ENCODE data around the gene INPP1. TPM values are rescaled to one million over a fixed set of nuclear protein-coding genes. Genes with fewer than 3 reads are reported as not detected.

INPP1 gene
- total RNA-seq, 6 experiments from 2014 or later, result 13.9 to 22.0 (median 14.7) TPM

GRCh38 chr2:190315273-190315672, 28.1 kb upstream of the INPP1 start:
- TF ChIP-seq CTCF (IDR thresholded peaks at IDR 0.05) (no peak), POLR2A (IDR thresholded peaks at IDR 0.05) (no peak)

GRCh38 chr2:190318514-190318913, 24.9 kb upstream of the INPP1 start:
- TF ChIP-seq POLR2A (IDR thresholded peaks at IDR 0.05), result no peak
- TF ChIP-seq CTCF (IDR thresholded peaks at IDR 0.05), result no peak
- peak overlapping the region; percentile 96 to 98 (median 96) for H3K27ac ChIP-seq

More at GRCh38 chr2:190315273-190315672, 28.1 kb upstream of the INPP1 start:
- H3K4me1 ChIP-seq, result peaks cover 0 to 51% (median 12%) of the 10 kb centered on the region in 4 donors
- no peak overlapping the region for H3K4me3 ChIP-seq
- no peak for DNase-seq
- H3K36me3 ChIP-seq, result peaks cover 0 to 5% (median 0%) of the 10 kb centered on the region in 4 donors
- ATAC-seq, result no peak
- H3K27ac ChIP-seq, result peak overlapping the region in 2 of 3 donors; percentile 48 to 73
- intact Hi-C loops (cut with DNase I), result no loop called here
- H3K27me3 ChIP-seq, result no peaks in the 10 kb centered on the region
- WGBS (ENCODE audit: insufficient coverage, low coverage, low lambda C conversion rate, missing lambda C conversion rate), result 17% methylated on average over 2 of the region's 2 CpGs
- no peaks in the 10 kb centered on the region for H3K9me3 ChIP-seq

GRCh38 chr2:190318931-190319554, 24.3 kb upstream of the INPP1 start:
- Histone ChIP-seq H3K9me3 (no peaks in the 10 kb centered on the region), H3K36me3 (no peaks in the 10 kb centered on the region), H3K27me3 (no peaks in the 10 kb centered on the region), H3K4me3 (peak overlapping the region; percentile 65 to 70 (median 68)), H3K4me1 (peaks cover 0 to 33% (median 6%) of the 10 kb centered on the region in 4 donors), H3K27ac (peak overlapping the region; percentile 96 to 98 (median 96))
- DNase-seq (peak in 1 of 3 donors; percentile 29), ATAC-seq (peak; percentile 19 to 28 (median 25))
- no peak for TF ChIP-seq CTCF (IDR thresholded peaks at IDR 0.05)
- TF ChIP-seq POLR2A (IDR thresholded peaks at IDR 0.05), result no peak
- intact Hi-C loops (cut with DNase I), result no loop called here
- 0% methylated on average over 12 of the region's 12 CpGs for WGBS (ENCODE audit: insufficient coverage, low coverage, low lambda C conversion rate, missing lambda C conversion rate)

More at GRCh38 chr2:190318514-190318913, 24.9 kb upstream of the INPP1 start:
- Histone ChIP-seq H3K27me3 (no peaks in the 10 kb centered on the region), H3K4me3 (peak overlapping the region; percentile 65 to 70 (median 68)), H3K36me3 (no peaks in the 10 kb centered on the region), H3K4me1 (peaks cover 0 to 36% (median 6%) of the 10 kb centered on the region in 4 donors), H3K9me3 (no peaks in the 10 kb centered on the region)
- intact Hi-C loops (cut with DNase I), result no loop called here
- 18% methylated on average over 4 of the region's 4 CpGs for WGBS (ENCODE audit: insufficient coverage, low coverage, low lambda C conversion rate, missing lambda C conversion rate)
- ATAC-seq (no peak), DNase-seq (no peak)

GRCh38 chr2:190319555-190320498, 23.6 kb upstream of the INPP1 start, which contains the start of gene HIBCH:
TSS of gene HIBCH (minus strand) at chr2:190319826. CDS start at chr2:190319750, 76 bp downstream.
- Histone ChIP-seq H3K27me3 (no peaks in the 10 kb centered on the region), H3K27ac (peak within 1 kb of the TSS; percentile 96 to 98 (median 96)), H3K4me1 (peaks cover 0 to 29% (median 3%) of the 10 kb centered on the region in 4 donors), H3K4me3 (peak within 1 kb of the TSS; percentile 65 to 70 (median 68)), H3K9me3 (no peaks in the 10 kb centered on the region), H3K36me3 (no peaks in the 10 kb centered on the region)
- peak; percentile 93 to 97 (median 94) for ATAC-seq
- intact Hi-C loops (cut with DNase I), result no loop called here
- DNase-seq, result peak; percentile 99 to 100 (median 99)
- peak; percentile 56 to 92 (median 82) for TF ChIP-seq CTCF (IDR thresholded peaks at IDR 0.05)
- peak; percentile 84 for TF ChIP-seq POLR2A (IDR thresholded peaks at IDR 0.05)
- under 1% methylated on average over 36 of the region's 50 CpGs for WGBS (ENCODE audit: insufficient coverage, low coverage, low lambda C conversion rate, missing lambda C conversion rate)

All from right lobe of liver (tissue), 6 donors.